ENCODE results near the gene SMIM44. TPM values are rescaled to one million over a fixed set of nuclear protein-coding genes. Genes with fewer than 3 reads are reported as not detected.

Gene SMIM44
- total RNA-seq, 1 experiment from 2014 or later, result not detected

GRCh38 chr19:3463714-3464586, 19.3 kb downstream of the SMIM44 start:
- no TSS peak for BruUV-seq (replicated peaks)
- TF ChIP-seq TCF7L2 (IDR thresholded peaks at IDR 0.05; ENCODE audit: low read depth, low read length) (no peak), REST (IDR thresholded peaks at IDR 0.05; ENCODE audit: insufficient read depth in 1 of 2, low read depth in 2 of 2, low read length in 1 of 2) (no peak), CTCF (IDR thresholded peaks at IDR 0.05) (no peak), SIN3A (IDR thresholded peaks at IDR 0.05; ENCODE audit: borderline replicate concordance, insufficient read depth, low read depth, low read length) (no peak), POLR2AphosphoS5 (IDR thresholded peaks at IDR 0.05; ENCODE audit: low read depth, low read length) (no peak)
- ChIA-PET CTCF (interaction anchor here (0.6 kb wide), 1 partner anchor 900 kb away, joined by 5 read pairs; no protein-coding TSS in a partner anchor), POLR2A (no interaction called here)
- Histone ChIP-seq H3K27ac (ENCODE audit: low read length) (no peak overlapping the region), H3K9me3 (ENCODE audit: control insufficient read depth, insufficient read depth, low read depth, low read length) (no peaks in the 10 kb centered on the region), H3K36me3 (ENCODE audit: control insufficient read depth, insufficient read depth, low read length) (no peaks in the 10 kb centered on the region), H3K4me3 (ENCODE audit: low read depth in 2 of 2, low read length in 2 of 2) (no peak overlapping the region), H3K4me1 (ENCODE audit: control insufficient read depth, insufficient read depth, low read length) (peaks cover 3% of the 10 kb centered on the region; the same call in 1 of the 2 replicates), H3K27me3 (ENCODE audit: control insufficient read depth, insufficient read depth, low read length) (no peaks in the 10 kb centered on the region)
- in situ Hi-C loops (cut with HindIII; ENCODE audit: low pct_unique_long_range_greater_than_20kb, low sequenced_read_pairs), result no loop called here
- ATAC-seq (no peak), DNase-seq (ENCODE audit: low read depth, low spot score) (no peak)
- intact Hi-C loops (cut with micrococcal nuclease; ENCODE audit: unreplicated experiment), result no loop called here

GRCh38 chr19:3462991-3463713, 20.1 kb downstream of the SMIM44 start:
- Histone ChIP-seq H3K4me3 (ENCODE audit: low read depth in 2 of 2, low read length in 2 of 2) (no peak overlapping the region), H3K9me3 (ENCODE audit: control insufficient read depth, insufficient read depth, low read depth, low read length) (no peaks in the 10 kb centered on the region), H3K27ac (ENCODE audit: low read length) (no peak overlapping the region), H3K27me3 (ENCODE audit: control insufficient read depth, insufficient read depth, low read length) (no peaks in the 10 kb centered on the region), H3K36me3 (ENCODE audit: control insufficient read depth, insufficient read depth, low read length) (no peaks in the 10 kb centered on the region), H3K4me1 (ENCODE audit: control insufficient read depth, insufficient read depth, low read length) (peaks cover 6% of the 10 kb centered on the region)
- ATAC-seq, result no peak
- intact Hi-C loops (cut with micrococcal nuclease; ENCODE audit: unreplicated experiment), result no loop called here
- in situ Hi-C loops (cut with HindIII; ENCODE audit: low pct_unique_long_range_greater_than_20kb, low sequenced_read_pairs), result no loop called here
- ChIA-PET POLR2A (no interaction called here), CTCF (interaction anchor here (0.6 kb wide), 1 partner anchor 900 kb away, joined by 5 read pairs; no protein-coding TSS in a partner anchor)
- BruUV-seq (replicated peaks), result TSS peak; percentile 75
- DNase-seq (ENCODE audit: low read depth, low spot score), result no peak
- TF ChIP-seq SIN3A (IDR thresholded peaks at IDR 0.05; ENCODE audit: borderline replicate concordance, insufficient read depth, low read depth, low read length) (no peak), CTCF (IDR thresholded peaks at IDR 0.05) (no peak)

All from Panc1 (cell line).